ENCODE results near the gene NCAPH2. TPM values are rescaled to one million over a fixed set of nuclear protein-coding genes. Genes with fewer than 3 reads are reported as not detected.

The NCAPH2 gene
- total and polyA plus RNA-seq, 2 of the 13 experiments (the other 11 are each of a cell fraction or from before 2014, with no cell fraction given), result 28.1 to 64.4 TPM

- TF ChIP-seq RBM22 (optimal IDR thresholded peaks at IDR 0.05; ENCODE audit: low read length) (no peak), CBX5 (CRISPR knock-in tag; IDR thresholded peaks at IDR 0.05; ENCODE audit: borderline replicate concordance) (0 out of 2 replicates have a peak, but pooled peaks have one; percentile 0), GABPA (IDR thresholded peaks at IDR 0.05; ENCODE audit: low read depth, low read length) (no peak), GABPA (CRISPR knock-in tag; IDR thresholded peaks at IDR 0.05; ENCODE audit: low read depth) (peak; percentile 26; the same call in 1 of the 2 replicates), IRF2 (CRISPR knock-in tag; IDR thresholded peaks at IDR 0.05) (peak; percentile 60; the same call in 1 of the 2 replicates), PCBP1 (IDR thresholded peaks at IDR 0.05; ENCODE audit: borderline replicate concordance, low read depth, low read length) (peak; percentile 37; the same call in 1 of the 2 replicates), ZSCAN20 (CRISPR knock-in tag; IDR thresholded peaks at IDR 0.05; ENCODE audit: borderline replicate concordance) (no peak), KDM3A (CRISPR knock-in tag; IDR thresholded peaks at IDR 0.05; ENCODE audit: low read depth) (0 out of 2 replicates have a peak, but pooled peaks have one; percentile 14), ZMAT5 (CRISPR knock-in tag; IDR thresholded peaks at IDR 0.05; ENCODE audit: borderline replicate concordance, low read depth) (no peak), ZIK1 (CRISPR knock-in tag; IDR thresholded peaks at IDR 0.05; ENCODE audit: borderline replicate concordance, low read depth) (no peak), ZFP36L1 (CRISPR knock-in tag; IDR thresholded peaks at IDR 0.05) (peak; percentile 89; the same call in 1 of the 2 replicates), ZFP82 (CRISPR knock-in tag; IDR thresholded peaks at IDR 0.05; ENCODE audit: borderline replicate concordance) (no peak), ZNF703 (CRISPR knock-in tag; IDR thresholded peaks at IDR 0.05; ENCODE audit: borderline replicate concordance) (0 out of 2 replicates have a peak, but pooled peaks have one; percentile 64), ZSCAN31 (CRISPR knock-in tag; IDR thresholded peaks at IDR 0.05; ENCODE audit: low read depth) (peak; percentile 92), RFX3 (CRISPR knock-in tag; IDR thresholded peaks at IDR 0.05) (no peak), SALL1 (CRISPR knock-in tag; IDR thresholded peaks at IDR 0.05) (peak; percentile 57; the same call in 1 of the 2 replicates), ZNF225 (CRISPR knock-in tag; IDR thresholded peaks at IDR 0.05) (peak; percentile 73; the same call in 1 of the 2 replicates)
- TF ChIP-seq, protein P1, sequence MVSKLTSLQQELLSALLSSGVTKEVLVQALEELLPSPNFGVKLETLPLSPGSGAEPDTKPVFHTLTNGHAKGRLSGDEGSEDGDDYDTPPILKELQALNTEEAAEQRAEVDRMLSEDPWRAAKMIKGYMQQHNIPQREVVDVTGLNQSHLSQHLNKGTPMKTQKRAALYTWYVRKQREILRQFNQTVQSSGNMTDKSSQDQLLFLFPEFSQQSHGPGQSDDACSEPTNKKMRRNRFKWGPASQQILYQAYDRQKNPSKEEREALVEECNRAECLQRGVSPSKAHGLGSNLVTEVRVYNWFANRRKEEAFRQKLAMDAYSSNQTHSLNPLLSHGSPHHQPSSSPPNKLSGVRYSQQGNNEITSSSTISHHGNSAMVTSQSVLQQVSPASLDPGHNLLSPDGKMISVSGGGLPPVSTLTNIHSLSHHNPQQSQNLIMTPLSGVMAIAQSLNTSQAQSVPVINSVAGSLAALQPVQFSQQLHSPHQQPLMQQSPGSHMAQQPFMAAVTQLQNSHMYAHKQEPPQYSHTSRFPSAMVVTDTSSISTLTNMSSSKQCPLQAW (CRISPR knock-in tag; IDR thresholded peaks at IDR 0.05), result peak; percentile 87
- TF ChIP-seq, protein P2, sequence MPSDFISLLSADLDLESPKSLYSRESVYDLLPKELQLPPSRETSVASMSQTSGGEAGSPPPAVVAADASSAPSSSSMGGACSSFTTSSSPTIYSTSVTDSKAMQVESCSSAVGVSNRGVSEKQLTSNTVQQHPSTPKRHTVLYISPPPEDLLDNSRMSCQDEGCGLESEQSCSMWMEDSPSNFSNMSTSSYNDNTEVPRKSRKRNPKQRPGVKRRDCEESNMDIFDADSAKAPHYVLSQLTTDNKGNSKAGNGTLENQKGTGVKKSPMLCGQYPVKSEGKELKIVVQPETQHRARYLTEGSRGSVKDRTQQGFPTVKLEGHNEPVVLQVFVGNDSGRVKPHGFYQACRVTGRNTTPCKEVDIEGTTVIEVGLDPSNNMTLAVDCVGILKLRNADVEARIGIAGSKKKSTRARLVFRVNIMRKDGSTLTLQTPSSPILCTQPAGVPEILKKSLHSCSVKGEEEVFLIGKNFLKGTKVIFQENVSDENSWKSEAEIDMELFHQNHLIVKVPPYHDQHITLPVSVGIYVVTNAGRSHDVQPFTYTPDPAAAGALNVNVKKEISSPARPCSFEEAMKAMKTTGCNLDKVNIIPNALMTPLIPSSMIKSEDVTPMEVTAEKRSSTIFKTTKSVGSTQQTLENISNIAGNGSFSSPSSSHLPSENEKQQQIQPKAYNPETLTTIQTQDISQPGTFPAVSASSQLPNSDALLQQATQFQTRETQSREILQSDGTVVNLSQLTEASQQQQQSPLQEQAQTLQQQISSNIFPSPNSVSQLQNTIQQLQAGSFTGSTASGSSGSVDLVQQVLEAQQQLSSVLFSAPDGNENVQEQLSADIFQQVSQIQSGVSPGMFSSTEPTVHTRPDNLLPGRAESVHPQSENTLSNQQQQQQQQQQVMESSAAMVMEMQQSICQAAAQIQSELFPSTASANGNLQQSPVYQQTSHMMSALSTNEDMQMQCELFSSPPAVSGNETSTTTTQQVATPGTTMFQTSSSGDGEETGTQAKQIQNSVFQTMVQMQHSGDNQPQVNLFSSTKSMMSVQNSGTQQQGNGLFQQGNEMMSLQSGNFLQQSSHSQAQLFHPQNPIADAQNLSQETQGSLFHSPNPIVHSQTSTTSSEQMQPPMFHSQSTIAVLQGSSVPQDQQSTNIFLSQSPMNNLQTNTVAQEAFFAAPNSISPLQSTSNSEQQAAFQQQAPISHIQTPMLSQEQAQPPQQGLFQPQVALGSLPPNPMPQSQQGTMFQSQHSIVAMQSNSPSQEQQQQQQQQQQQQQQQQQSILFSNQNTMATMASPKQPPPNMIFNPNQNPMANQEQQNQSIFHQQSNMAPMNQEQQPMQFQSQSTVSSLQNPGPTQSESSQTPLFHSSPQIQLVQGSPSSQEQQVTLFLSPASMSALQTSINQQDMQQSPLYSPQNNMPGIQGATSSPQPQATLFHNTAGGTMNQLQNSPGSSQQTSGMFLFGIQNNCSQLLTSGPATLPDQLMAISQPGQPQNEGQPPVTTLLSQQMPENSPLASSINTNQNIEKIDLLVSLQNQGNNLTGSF (CRISPR knock-in tag; IDR thresholded peaks at IDR 0.05), result no peak; the same call in 1 of the 2 replicates
Observed at GRCh38 chr22:50525104-50525857, 17.3 kb downstream of the NCAPH2 start, which contains the start of gene SCO2 (continued).

All from HepG2 (cell line).